K562 (cell line): ENCODE measurements around the gene CYFIP2. TPM values are rescaled to one million over a fixed set of nuclear protein-coding genes. Genes with fewer than 3 reads are reported as not detected.
A peak's percentile ranks its signal among the peaks of the same experiment; 100 is the strongest.

Experiments
- BHLHE40 ChIP-seq: IDR thresholded peaks from 2 replicates; pipeline ENCODE4 v1.6.1; 2011; ENCODE audit warnings: low read length, improper control_type of control experiment
- CBX8 ChIP-seq: fragments of 200-600 bp; sonication (generic); IDR thresholded peaks from 2 replicates; pipeline ENCODE4 v1.6.1; 2012; ENCODE audit warnings: borderline replicate concordance, mixed run types, low read depth, mild to moderate bottlenecking, moderate library complexity, mixed read lengths, low read length, control low read depth, inconsistent platforms; ENCODE audit not compliant: poor library complexity, severe bottlenecking; ENCODE audit errors: extremely low read depth
- CREB1 ChIP-seq, 2 experiments: sonication (generic) in 1 of 2; formaldehyde crosslinking in 1 of 2; IDR thresholded peaks; 2 replicates each; pipeline versions ENCODE4 v1.6.1 to v1.8.0; 2012 to 2022; ENCODE audit warnings: inconsistent platforms in 1 of 2, mild to moderate bottlenecking in 1 of 2, missing genetic modification reagents in 1 of 2, moderate library complexity in 1 of 2
- ESRRA ChIP-seq: fragments of 450-650 bp; IDR thresholded peaks from 2 replicates; pipeline ENCODE4 v1.6.1; 2014; ENCODE audit warnings: low read depth, mild to moderate bottlenecking, moderate library complexity, borderline replicate concordance
- HMG20B ChIP-seq: fragments of 250-450 bp; sonication (Bioruptor Pico); IDR thresholded peaks from 2 replicates; pipeline ENCODE4 v1.5.0; 2021; ENCODE audit warnings: mild to moderate bottlenecking
- MBD2 ChIP-seq: sonication (generic); IDR thresholded peaks from 2 replicates; pipeline ENCODE4 v1.6.1; 2016; ENCODE audit warnings: low read depth, borderline replicate concordance
- NFATC3 ChIP-seq: fragments of 450-650 bp; IDR thresholded peaks from 2 replicates; pipeline ENCODE4 v1.6.1; 2017; ENCODE audit warnings: mild to moderate bottlenecking
- OTX1 ChIP-seq: fragments of 450-650 bp; formaldehyde crosslinking; IDR thresholded peaks from 2 replicates; pipeline ENCODE4 v1.4.0; 2022; ENCODE audit warnings: mild to moderate bottlenecking
- U2AF1 ChIP-seq: fragments of 200-400 bp; formaldehyde crosslinking; optimal IDR thresholded peaks from 2 replicates; pipeline ENCODE3; 2017; ENCODE audit warnings: mild to moderate bottlenecking, low read depth, low read length, moderate library complexity
- ZNF232 ChIP-seq: sonication (generic); formaldehyde crosslinking; IDR thresholded peaks from 2 replicates; pipeline ENCODE4 v1.8.0; 2022; ENCODE audit warnings: mild to moderate bottlenecking, missing genetic modification reagents
- polyA plus RNA-seq, 8 experiments: library from polyadenylated mRNA; depleted of rRNA in 4 of 8; stranded (reverse) in 5 of 8; unstranded in 3 of 8; fragments of >200 nt; fragmentation: Nextera tagmentation in 2 of 8; fragmentation: Illumina TruSeq in 1 of 8; extraction: Ambion mirVana in 2 of 8; extraction: Trizol in 1 of 8; gene quantifications; 2 replicates each; pipeline versions ENCODE4 v1.2.1 to v1.2.3, GENCODE V29; 2011 to 2014; ENCODE audit warnings: inconsistent platforms in 1 of 8, missing spikeins in 1 of 8
- total RNA-seq, 7 experiments: library from RNA; depleted of rRNA in 6 of 7; stranded (reverse); fragments of >200 nt in 6 of 7; fragmentation: Illumina TruSeq in 2 of 7; extraction: Trizol in 2 of 7; gene quantifications; 2 replicates each; pipeline versions ENCODE4 v1.2.1 to v1.2.3, GENCODE V29; 2011 to 2021; ENCODE audit warnings: low replicate concordance in 1 of 7
- TF ChIP-seq, protein P1 (sequence below): sonication (generic); formaldehyde crosslinking; IDR thresholded peaks from 2 replicates; pipeline ENCODE4 v1.9.0; 2022; ENCODE audit warnings: mild to moderate bottlenecking, missing genetic modification reagents
- TF ChIP-seq, protein P2 (sequence below): fragments of 450-650 bp; formaldehyde crosslinking; IDR thresholded peaks from 2 replicates; pipeline ENCODE4 v1.4.0; 2020; ENCODE audit warnings: mild to moderate bottlenecking, moderate library complexity
- TF ChIP-seq, protein P3 (sequence below): fragments of 450-650 bp; IDR thresholded peaks from 2 replicates; pipeline ENCODE4 v1.6.1; 2016; ENCODE audit warnings: low read depth, mild to moderate bottlenecking, moderate library complexity
- TF ChIP-seq, protein P4 (sequence below): fragments of 450-650 bp; IDR thresholded peaks from 2 replicates; pipeline ENCODE4 v1.6.1; 2016; ENCODE audit warnings: missing biosample characterization, missing genetic modification characterization

The CYFIP2 gene
- total and polyA plus RNA-seq, 9 of the 15 experiments (the other 6 are each of a cell fraction or from before 2014, with no cell fraction given): 0.76 to 2.9 (median 1.4) TPM; not detected in 1

DNA sequence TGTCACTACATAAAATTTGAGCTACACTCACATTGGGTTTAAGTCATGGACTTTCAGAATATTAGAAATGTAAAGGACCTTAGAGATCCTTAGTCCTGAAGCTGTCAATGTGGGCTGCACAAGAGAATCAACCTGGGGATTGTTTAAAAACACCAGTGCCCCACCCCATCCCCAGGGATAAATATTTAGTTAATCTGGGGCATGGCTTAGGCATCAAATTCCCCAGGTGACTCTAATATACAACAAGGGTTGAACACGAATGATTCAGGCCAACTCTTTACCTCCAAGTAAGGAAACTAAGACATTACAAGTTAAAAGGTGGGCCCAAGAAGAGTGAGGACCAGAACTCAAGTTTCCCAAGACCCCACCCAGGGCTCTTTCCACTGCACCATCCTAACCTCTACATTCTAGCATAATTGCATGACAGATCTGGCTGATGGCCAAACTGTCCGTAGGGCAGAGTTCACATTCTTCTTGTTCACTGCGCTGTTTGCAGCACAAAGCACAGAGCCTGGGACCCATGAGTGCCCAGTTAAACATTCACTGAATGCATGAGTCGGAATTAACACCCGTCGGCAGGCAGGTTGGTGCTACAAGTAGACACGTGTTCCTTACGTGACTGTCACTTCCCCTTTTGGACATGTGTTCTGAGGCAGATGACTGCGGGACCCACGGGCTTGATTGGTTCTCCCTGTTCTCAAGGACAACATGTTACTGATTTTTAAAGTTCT is 25.2 kb downstream of the CYFIP2 start (continued):
- no peak for TF ChIP-seq CBX8
- TF ChIP-seq, protein P1, sequence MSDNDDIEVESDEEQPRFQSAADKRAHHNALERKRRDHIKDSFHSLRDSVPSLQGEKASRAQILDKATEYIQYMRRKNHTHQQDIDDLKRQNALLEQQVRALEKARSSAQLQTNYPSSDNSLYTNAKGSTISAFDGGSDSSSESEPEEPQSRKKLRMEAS: peak; percentile 94
- no peak for TF ChIP-seq HMG20B (CRISPR knock-in tag)
- TF ChIP-seq U2AF1: no peak
- no peak for TF ChIP-seq OTX1 (CRISPR knock-in tag)
- TF ChIP-seq, protein P2, sequence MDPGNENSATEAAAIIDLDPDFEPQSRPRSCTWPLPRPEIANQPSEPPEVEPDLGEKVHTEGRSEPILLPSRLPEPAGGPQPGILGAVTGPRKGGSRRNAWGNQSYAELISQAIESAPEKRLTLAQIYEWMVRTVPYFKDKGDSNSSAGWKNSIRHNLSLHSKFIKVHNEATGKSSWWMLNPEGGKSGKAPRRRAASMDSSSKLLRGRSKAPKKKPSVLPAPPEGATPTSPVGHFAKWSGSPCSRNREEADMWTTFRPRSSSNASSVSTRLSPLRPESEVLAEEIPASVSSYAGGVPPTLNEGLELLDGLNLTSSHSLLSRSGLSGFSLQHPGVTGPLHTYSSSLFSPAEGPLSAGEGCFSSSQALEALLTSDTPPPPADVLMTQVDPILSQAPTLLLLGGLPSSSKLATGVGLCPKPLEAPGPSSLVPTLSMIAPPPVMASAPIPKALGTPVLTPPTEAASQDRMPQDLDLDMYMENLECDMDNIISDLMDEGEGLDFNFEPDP: no peak
- peak; percentile 75 for TF ChIP-seq BHLHE40
- no peak for TF ChIP-seq MBD2
- TF ChIP-seq, protein P3, sequence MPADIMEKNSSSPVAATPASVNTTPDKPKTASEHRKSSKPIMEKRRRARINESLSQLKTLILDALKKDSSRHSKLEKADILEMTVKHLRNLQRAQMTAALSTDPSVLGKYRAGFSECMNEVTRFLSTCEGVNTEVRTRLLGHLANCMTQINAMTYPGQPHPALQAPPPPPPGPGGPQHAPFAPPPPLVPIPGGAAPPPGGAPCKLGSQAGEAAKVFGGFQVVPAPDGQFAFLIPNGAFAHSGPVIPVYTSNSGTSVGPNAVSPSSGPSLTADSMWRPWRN: no peak
- no peak for TF ChIP-seq CREB1 (IDR thresholded peaks at IDR 0.05)
- peak; percentile 40; the same call in 1 of the 2 replicates for TF ChIP-seq CREB1 (CRISPR knock-in tag; IDR thresholded peaks at IDR 0.05)
- TF ChIP-seq, protein P4, sequence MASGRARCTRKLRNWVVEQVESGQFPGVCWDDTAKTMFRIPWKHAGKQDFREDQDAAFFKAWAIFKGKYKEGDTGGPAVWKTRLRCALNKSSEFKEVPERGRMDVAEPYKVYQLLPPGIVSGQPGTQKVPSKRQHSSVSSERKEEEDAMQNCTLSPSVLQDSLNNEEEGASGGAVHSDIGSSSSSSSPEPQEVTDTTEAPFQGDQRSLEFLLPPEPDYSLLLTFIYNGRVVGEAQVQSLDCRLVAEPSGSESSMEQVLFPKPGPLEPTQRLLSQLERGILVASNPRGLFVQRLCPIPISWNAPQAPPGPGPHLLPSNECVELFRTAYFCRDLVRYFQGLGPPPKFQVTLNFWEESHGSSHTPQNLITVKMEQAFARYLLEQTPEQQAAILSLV (tag): no peak
- TF ChIP-seq ZNF232 (CRISPR knock-in tag): no peak
- no peak for TF ChIP-seq NFATC3
- TF ChIP-seq ESRRA: 0 out of 2 replicates have a peak, but pooled peaks have one; percentile 22
